Loucy (cell line): ENCODE results near the gene ADAMTSL4.

ENCODE experiments used
- CTCF ChIP-seq: fragments of 200-600 bp; sonication (generic); conservative IDR thresholded peaks from 2 replicates; pipeline ENCODE4 v1.5.1; 2014; ENCODE audit warnings: mild to moderate bottlenecking, antibody characterized with exemption, low read length
- EZH2phosphoT487 ChIP-seq: fragments of 200-600 bp; IDR thresholded peaks from 2 replicates; pipeline ENCODE4 v1.6.1; 2018; ENCODE audit warnings: antibody characterized with exemption, mild to moderate bottlenecking, moderate library complexity, borderline replicate concordance

GRCh38 chr1:150545486-150546032 lies 3.6 kb upstream of the ADAMTSL4 start:
- no peak for TF ChIP-seq CTCF
- no peak for TF ChIP-seq EZH2phosphoT487
